Common myeloid progenitor, CD34-positive (primary cell): ENCODE results near the gene CD244.

ENCODE experiments used
- CTCF ChIA-PET: fragments of 350-600 bp; sonication (Branson Sonifier 250); formaldehyde crosslinking; loops from one replicate; lab custom pipeline; 2021; ENCODE audit warnings: antibody characterized with exemption; lab: Charles Lee
- POLR2A ChIA-PET: fragments of 350-600 bp; sonication (Branson Sonifier 250); formaldehyde crosslinking; loops from one replicate; lab custom pipeline; 2021; ENCODE audit warnings: antibody characterized with exemption; lab: Charles Lee
- DNase-seq, 3 donors: peaks; one replicate each; pipeline versions ENCODE4 v3.0.0 to v3.0.0-alpha.2; 2013
- H3K27ac ChIP-seq, 2 experiments: 1 replicate in 1 of 2; 2 replicates in 1 of 2; pipeline ENCODE4 v1.7.0; 2013; ENCODE audit warnings: inconsistent platforms in 2 of 2, low read length in 2 of 2, mild to moderate bottlenecking in 2 of 2, low read depth in 1 of 2, moderate library complexity in 1 of 2; ENCODE audit not compliant: severe bottlenecking in 2 of 2, insufficient read depth in 1 of 2, poor library complexity in 1 of 2
- H3K27me3 ChIP-seq, 5 experiments: replicated peaks in 2 of 5; 1 replicate in 3 of 5; 2 replicates in 2 of 5; pipeline versions ENCODE4 v1.6.1 to v1.7.0; 2013; ENCODE audit warnings: low read length in 4 of 5, mild to moderate bottlenecking in 2 of 5, moderate library complexity in 2 of 5, inconsistent platforms in 1 of 5; ENCODE audit not compliant: insufficient read depth in 5 of 5, control insufficient read depth in 4 of 5
- H3K36me3 ChIP-seq, 4 experiments: 1 replicate in 2 of 4; 2 replicates in 2 of 4; pipeline versions ENCODE4 v1.6.1 to v1.7.0; 2013; ENCODE audit warnings: low read length in 3 of 4, control low read depth in 1 of 4, mild to moderate bottlenecking in 1 of 4; ENCODE audit not compliant: control insufficient read depth in 4 of 4, insufficient read depth in 4 of 4
- H3K4me1 ChIP-seq, 4 experiments: 1 replicate in 3 of 4; 2 replicates in 1 of 4; pipeline versions ENCODE4 v1.6.1 to v1.7.1; 2013; ENCODE audit warnings: low read length in 3 of 4, mild to moderate bottlenecking in 3 of 4, control low read depth in 1 of 4, inconsistent platforms in 1 of 4, moderate library complexity in 1 of 4; ENCODE audit not compliant: control insufficient read depth in 4 of 4, insufficient read depth in 4 of 4; ENCODE audit errors: control extremely low read depth in 1 of 4
- H3K4me3 ChIP-seq, 7 experiments: 1 replicate in 4 of 7; 2 replicates in 3 of 7; pipeline versions ENCODE4 v1.5.1 to v1.7.0; 2013; ENCODE audit warnings: mild to moderate bottlenecking in 7 of 7, low read length in 6 of 7, moderate library complexity in 6 of 7, inconsistent platforms in 2 of 7, low read depth in 2 of 7, control low read depth in 1 of 7; ENCODE audit not compliant: insufficient read depth in 4 of 7, control insufficient read depth in 1 of 7; ENCODE audit errors: extremely low read depth in 1 of 7
- H3K9me3 ChIP-seq, 5 experiments: 1 replicate in 4 of 5; 2 replicates in 1 of 5; pipeline versions ENCODE4 v1.6.1 to v1.7.1; 2013; ENCODE audit warnings: low read length in 4 of 5, mild to moderate bottlenecking in 2 of 5, inconsistent platforms in 1 of 5, low read depth in 1 of 5, moderate library complexity in 1 of 5; ENCODE audit not compliant: control insufficient read depth in 4 of 5, insufficient read depth in 2 of 5; ENCODE audit errors: control extremely low read depth in 1 of 5
- WGBS: methylation state at CpG from one replicate; pipeline ENCODE4 v1.1.5; 2013; ENCODE audit not compliant: insufficient coverage; 5-methylcytosine and 5-hydroxymethylcytosine counted together

CD244 gene

DNA sequence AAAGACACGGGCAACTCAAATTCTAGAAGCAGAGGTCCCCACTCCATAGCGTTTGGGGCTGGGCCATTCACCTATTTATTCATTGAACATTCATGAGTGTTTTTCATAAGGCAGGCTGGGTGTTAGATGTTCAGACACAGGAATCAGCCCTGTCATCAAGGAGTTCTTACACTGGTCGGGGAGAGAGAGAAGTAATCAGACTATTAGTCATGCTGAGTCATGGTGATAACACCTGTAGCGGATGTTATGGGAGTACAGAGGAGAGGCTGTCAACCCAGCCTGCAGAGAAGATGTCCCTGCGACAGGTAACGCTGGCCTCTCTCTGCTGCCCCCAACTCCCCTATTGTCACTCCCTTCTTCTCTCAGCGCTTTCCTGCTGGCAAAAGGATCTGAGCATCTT, 49.5 kb downstream of the CD244 start:
- no peaks in the 10 kb centered on the region for H3K9me3 ChIP-seq
- CTCF ChIA-PET: interaction anchor here (0.6 to 0.9 kb wide), 2 partner anchors 21 to 24 kb away, joined by 3 read pairs; no protein-coding TSS in a partner anchor
- no peaks in the 10 kb centered on the region for H3K4me1 ChIP-seq
- peaks cover 0 to 6% (median 0%) of the 10 kb centered on the region in 5 experiments for H3K27me3 ChIP-seq
- 97% methylated on average over 5 of the region's 7 CpGs for WGBS
- H3K27ac ChIP-seq: no peak overlapping the region
- H3K36me3 ChIP-seq: no peaks in the 10 kb centered on the region
- peak in 2 of 3 donors; percentile 13 to 22 for DNase-seq
- no peak overlapping the region for H3K4me3 ChIP-seq
- POLR2A ChIA-PET: no interaction called here

- H3K4me1 ChIP-seq: no peaks in the 10 kb centered on the region
- ChIA-PET POLR2A (interaction anchor here (1.2 kb wide), 1 partner anchor 96 kb away, joined by 3 read pairs; no protein-coding TSS in a partner anchor), CTCF (no interaction called here)
- no peak for DNase-seq
- no peaks in the 10 kb centered on the region for H3K36me3 ChIP-seq
- H3K27ac ChIP-seq: no peak overlapping the region
- peaks cover 0 to 3% (median 0%) of the 10 kb centered on the region in 5 experiments for H3K27me3 ChIP-seq
- H3K9me3 ChIP-seq: peaks cover 0 to 16% (median 8%) of the 10 kb centered on the region in 5 experiments
- WGBS: 94% methylated on average over 2 of the region's 2 CpGs
- no peak overlapping the region for H3K4me3 ChIP-seq
Measured at GRCh38 chr1:160811147-160811546, 51.5 kb downstream of the CD244 start.

DNA sequence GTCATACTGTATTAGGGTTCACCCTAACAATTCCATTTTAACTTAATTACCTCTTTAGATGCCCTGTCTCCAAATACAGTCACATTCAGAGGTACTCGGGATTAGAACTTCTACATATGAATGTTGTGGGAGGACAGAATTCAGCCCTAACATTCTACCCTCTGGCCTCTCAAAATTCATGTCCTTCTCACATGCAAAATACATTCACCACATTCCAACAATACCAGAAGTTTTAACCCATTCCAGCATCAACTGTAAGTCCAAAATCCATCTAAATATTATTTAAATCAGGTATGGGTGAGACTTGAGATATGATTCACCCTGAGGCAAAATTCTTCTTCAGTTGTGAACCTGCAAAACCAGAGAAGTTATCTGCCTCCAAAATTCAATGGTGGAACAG, 52.2 kb downstream of the CD244 start:
- Histone ChIP-seq H3K4me3 (no peak overlapping the region), H3K36me3 (no peaks in the 10 kb centered on the region), H3K9me3 (peaks cover 0 to 21% (median 8%) of the 10 kb centered on the region in 5 experiments), H3K4me1 (no peaks in the 10 kb centered on the region), H3K27me3 (peaks cover 0 to 3% (median 0%) of the 10 kb centered on the region in 5 experiments), H3K27ac (no peak overlapping the region)
- 100% methylated on average over 1 of the region's 1 CpG for WGBS
- ChIA-PET POLR2A (no interaction called here), CTCF (no interaction called here)
- DNase-seq: no peak

- Histone ChIP-seq H3K27ac (no peak overlapping the region), H3K9me3 (peaks cover 2 to 25% (median 8%) of the 10 kb centered on the region in 5 experiments), H3K36me3 (no peaks in the 10 kb centered on the region), H3K27me3 (peaks cover 0 to 2% (median 0%) of the 10 kb centered on the region in 5 experiments), H3K4me3 (no peak overlapping the region), H3K4me1 (no peaks in the 10 kb centered on the region)
- 100% methylated on average over 3 of the region's 3 CpGs for WGBS
- no peak for DNase-seq
- POLR2A ChIA-PET: no interaction called here
- CTCF ChIA-PET: interaction anchor here (0.6 to 1.3 kb wide), 3 partner anchors 8 to 68 kb away, joined by 3 to 4 read pairs (median 4); no protein-coding TSS in a partner anchor
Measured at GRCh38 chr1:160808289-160808688, 54.4 kb downstream of the CD244 start.

- Histone ChIP-seq H3K27ac (no peak overlapping the region), H3K9me3 (peaks cover 2 to 25% (median 8%) of the 10 kb centered on the region in 5 experiments), H3K27me3 (peaks cover 0 to 2% (median 0%) of the 10 kb centered on the region in 5 experiments), H3K36me3 (no peaks in the 10 kb centered on the region), H3K4me1 (no peaks in the 10 kb centered on the region), H3K4me3 (no peak overlapping the region)
- no peak for DNase-seq
- WGBS: 90% methylated on average over 2 of the region's 2 CpGs
- CTCF ChIA-PET: interaction anchor here (0.8 to 1.3 kb wide), 2 partner anchors 8 to 69 kb away, joined by 4 read pairs; no protein-coding TSS in a partner anchor
- POLR2A ChIA-PET: no interaction called here
Measured at GRCh38 chr1:160807738-160808137, 54.9 kb downstream of the CD244 start.

DNA sequence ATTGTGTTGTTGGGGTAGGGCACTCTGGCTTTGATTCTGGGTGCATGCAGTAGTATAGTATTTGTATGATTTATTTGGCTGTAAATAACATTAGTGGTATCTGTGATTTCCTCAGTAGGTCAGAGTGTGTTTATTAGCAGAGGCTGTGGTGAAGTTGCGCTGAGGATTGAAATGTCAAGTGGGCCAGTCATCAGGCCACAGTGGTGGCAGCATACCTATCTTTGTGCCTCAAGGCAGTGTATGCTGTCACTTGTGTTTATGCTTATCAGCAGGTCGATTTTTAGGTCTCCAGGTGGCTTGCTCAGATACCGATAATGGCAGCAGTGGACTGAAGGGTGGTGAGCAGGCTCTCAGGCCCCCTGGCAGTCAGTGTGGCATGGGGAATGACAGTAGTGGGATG, 55.4 kb downstream of the CD244 start:
- no peak for DNase-seq
- 100% methylated on average over 1 of the region's 3 CpGs for WGBS
- H3K27ac ChIP-seq: no peak overlapping the region
- no peaks in the 10 kb centered on the region for H3K4me1 ChIP-seq
- ChIA-PET POLR2A (no interaction called here), CTCF (interaction anchor here (0.6 to 1.3 kb wide), 4 partner anchors 9 to 145 kb away, joined by 3 to 4 read pairs (median 3); no protein-coding TSS in a partner anchor)
- H3K36me3 ChIP-seq: no peaks in the 10 kb centered on the region
- peaks cover 2 to 25% (median 8%) of the 10 kb centered on the region in 5 experiments for H3K9me3 ChIP-seq
- no peak overlapping the region for H3K4me3 ChIP-seq
- peaks cover 0 to 2% (median 0%) of the 10 kb centered on the region in 5 experiments for H3K27me3 ChIP-seq

DNA sequence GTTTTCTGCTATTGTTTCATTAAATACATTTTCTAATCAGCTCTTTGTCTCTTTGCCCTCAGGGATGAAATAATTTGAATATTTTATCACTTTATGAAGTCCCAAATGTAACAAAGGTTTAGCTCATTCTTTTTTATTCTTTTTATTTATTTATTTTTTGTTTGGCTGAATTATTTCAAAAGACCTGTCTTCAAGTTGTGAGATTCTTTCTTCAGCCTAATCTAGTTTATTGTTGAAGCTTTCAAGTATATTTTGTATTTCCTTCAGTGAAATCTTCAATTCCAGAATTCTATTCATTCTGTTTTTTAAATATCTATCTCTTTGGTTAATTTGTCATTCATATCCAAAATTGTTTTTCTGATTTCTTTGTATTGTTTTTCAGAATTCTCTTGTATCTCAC, 55.9 kb downstream of the CD244 start:
- DNase-seq: no peak
- H3K36me3 ChIP-seq: no peaks in the 10 kb centered on the region
- H3K9me3 ChIP-seq: peaks cover 2 to 25% (median 8%) of the 10 kb centered on the region in 5 experiments
- H3K27me3 ChIP-seq: peaks cover 0 to 2% (median 0%) of the 10 kb centered on the region in 5 experiments
- ChIA-PET POLR2A (no interaction called here), CTCF (interaction anchor here (0.6 to 1.3 kb wide), 4 partner anchors 8 to 145 kb away, joined by 3 to 4 read pairs (median 3); no protein-coding TSS in a partner anchor)
- no peak overlapping the region for H3K27ac ChIP-seq
- H3K4me3 ChIP-seq: no peak overlapping the region
- H3K4me1 ChIP-seq: no peaks in the 10 kb centered on the region
